HL-60 (cell line): ENCODE data around the gene RABGAP1L.

Source experiments
- GABPA ChIP-seq: IDR thresholded peaks from 2 replicates; pipeline ENCODE4 v1.6.1; 2012; ENCODE audit warnings: low read depth
- POLR2AphosphoS5 ChIP-seq: IDR thresholded peaks from 2 replicates; pipeline ENCODE4 v1.6.1; 2012; ENCODE audit warnings: low read depth
- TF ChIP-seq, protein P1 (sequence below): IDR thresholded peaks from one replicate; pipeline ENCODE4 v1.5.1; 2011; ENCODE audit warnings: low read length, control low read depth, inconsistent platforms; ENCODE audit not compliant: insufficient read depth
- TF ChIP-seq, protein P2 (sequence below): IDR thresholded peaks from 2 replicates; pipeline ENCODE4 v1.6.1; 2012; ENCODE audit warnings: low read depth; ENCODE audit not compliant: insufficient replicate concordance

DNA sequence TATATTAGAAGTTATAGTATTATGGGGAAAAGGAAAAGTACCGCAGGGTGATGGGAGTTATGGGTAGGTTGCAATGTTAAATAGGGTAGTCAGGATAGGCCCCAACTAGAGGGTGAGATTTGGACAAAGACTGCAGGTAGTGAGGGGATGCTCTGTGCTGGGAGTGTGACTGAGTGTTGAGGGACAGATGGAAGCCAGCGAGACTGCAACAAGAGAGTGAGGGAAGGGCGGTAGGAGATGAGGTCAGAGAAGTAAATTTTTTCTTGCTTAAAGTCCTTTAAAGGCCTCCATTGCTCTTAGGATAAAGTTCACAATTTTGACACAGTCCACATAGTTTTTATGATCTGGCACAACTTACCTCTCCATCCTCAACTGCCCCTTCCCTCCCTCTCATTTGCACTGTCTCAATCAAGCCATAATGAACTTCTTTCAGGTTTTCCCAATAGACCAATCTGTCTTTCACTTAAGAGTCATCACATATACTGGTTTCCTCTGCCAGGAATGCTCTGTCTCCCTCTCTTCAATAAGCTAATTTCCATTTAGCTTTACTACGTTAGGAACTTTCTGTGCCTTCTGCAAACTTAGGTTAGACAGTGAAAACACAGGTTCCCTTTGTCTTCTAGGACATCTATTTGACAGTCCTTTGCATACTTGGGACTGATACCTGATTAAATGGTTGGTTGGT, 602.7 kb downstream of the RABGAP1L start:
- TF ChIP-seq, protein P1, sequence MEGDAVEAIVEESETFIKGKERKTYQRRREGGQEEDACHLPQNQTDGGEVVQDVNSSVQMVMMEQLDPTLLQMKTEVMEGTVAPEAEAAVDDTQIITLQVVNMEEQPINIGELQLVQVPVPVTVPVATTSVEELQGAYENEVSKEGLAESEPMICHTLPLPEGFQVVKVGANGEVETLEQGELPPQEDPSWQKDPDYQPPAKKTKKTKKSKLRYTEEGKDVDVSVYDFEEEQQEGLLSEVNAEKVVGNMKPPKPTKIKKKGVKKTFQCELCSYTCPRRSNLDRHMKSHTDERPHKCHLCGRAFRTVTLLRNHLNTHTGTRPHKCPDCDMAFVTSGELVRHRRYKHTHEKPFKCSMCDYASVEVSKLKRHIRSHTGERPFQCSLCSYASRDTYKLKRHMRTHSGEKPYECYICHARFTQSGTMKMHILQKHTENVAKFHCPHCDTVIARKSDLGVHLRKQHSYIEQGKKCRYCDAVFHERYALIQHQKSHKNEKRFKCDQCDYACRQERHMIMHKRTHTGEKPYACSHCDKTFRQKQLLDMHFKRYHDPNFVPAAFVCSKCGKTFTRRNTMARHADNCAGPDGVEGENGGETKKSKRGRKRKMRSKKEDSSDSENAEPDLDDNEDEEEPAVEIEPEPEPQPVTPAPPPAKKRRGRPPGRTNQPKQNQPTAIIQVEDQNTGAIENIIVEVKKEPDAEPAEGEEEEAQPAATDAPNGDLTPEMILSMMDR: no peak
- no peak for TF ChIP-seq GABPA
- TF ChIP-seq POLR2AphosphoS5: no peak
- TF ChIP-seq, protein P2, sequence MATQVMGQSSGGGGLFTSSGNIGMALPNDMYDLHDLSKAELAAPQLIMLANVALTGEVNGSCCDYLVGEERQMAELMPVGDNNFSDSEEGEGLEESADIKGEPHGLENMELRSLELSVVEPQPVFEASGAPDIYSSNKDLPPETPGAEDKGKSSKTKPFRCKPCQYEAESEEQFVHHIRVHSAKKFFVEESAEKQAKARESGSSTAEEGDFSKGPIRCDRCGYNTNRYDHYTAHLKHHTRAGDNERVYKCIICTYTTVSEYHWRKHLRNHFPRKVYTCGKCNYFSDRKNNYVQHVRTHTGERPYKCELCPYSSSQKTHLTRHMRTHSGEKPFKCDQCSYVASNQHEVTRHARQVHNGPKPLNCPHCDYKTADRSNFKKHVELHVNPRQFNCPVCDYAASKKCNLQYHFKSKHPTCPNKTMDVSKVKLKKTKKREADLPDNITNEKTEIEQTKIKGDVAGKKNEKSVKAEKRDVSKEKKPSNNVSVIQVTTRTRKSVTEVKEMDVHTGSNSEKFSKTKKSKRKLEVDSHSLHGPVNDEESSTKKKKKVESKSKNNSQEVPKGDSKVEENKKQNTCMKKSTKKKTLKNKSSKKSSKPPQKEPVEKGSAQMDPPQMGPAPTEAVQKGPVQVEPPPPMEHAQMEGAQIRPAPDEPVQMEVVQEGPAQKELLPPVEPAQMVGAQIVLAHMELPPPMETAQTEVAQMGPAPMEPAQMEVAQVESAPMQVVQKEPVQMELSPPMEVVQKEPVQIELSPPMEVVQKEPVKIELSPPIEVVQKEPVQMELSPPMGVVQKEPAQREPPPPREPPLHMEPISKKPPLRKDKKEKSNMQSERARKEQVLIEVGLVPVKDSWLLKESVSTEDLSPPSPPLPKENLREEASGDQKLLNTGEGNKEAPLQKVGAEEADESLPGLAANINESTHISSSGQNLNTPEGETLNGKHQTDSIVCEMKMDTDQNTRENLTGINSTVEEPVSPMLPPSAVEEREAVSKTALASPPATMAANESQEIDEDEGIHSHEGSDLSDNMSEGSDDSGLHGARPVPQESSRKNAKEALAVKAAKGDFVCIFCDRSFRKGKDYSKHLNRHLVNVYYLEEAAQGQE: no peak
